Astrocyte of the hippocampus (primary cell): ENCODE measurements around the gene THADA.
A peak's percentile ranks its signal among the peaks of the same experiment; 100 is the strongest.

ENCODE experiments used
- DNase-seq: peaks from one replicate; pipeline ENCODE4 v3.0.0; 2011; ENCODE audit warnings: low read depth, low spot score

THADA gene

DNA sequence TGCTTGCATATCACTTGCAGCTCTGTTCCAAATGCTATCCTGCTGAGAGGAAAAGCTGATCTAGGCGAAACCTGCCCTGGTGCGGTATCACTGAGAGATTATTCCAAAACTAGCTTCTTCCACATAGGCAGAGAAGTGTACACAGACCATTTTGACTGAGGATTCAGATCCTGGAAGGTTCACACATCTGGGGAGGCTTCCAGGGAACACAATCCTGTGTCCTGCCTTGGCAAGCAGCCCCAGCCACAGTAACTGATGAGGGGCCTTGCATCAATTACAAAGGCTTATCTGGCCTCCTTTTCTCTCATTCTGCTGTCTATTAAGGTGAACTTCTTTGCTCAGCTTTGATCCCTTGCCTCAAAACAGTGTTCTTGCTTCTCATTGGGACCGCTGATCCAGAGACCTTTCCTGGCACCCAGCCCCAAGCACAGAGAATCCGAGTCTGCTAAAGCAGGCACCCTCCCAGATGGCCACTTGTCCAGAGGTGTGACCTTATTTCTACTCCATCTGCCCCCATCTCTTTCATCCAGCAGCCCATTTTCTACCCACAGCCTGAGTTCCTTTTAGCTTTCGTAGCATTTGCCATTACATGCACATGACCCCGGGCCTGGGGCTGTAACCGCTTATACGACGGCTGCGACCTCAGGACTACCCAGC is 317.1 kb downstream of the THADA start:
- DNase-seq, result no peak

DNA sequence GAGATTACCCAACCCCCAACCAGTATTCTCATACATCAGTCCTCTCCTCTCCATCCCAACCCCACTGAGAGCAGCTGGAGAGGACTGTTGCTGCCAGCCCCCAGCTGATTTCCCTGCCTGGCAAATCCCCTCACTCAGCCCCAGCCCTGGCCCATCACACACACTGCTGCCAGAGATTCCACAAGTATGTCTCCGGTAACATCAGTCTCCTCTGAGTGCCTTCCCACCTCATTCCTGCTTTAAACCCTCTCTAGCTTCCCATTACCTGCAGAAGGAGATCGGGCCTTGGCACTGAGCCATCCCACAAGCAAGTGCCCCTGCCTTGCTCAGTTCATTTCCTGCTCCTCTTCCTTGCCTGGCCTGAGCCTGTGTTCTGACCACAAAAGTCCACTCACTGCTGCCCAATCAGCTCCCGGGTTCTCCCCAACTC is 318.9 kb downstream of the THADA start:
- peak; percentile 39 for DNase-seq

DNA sequence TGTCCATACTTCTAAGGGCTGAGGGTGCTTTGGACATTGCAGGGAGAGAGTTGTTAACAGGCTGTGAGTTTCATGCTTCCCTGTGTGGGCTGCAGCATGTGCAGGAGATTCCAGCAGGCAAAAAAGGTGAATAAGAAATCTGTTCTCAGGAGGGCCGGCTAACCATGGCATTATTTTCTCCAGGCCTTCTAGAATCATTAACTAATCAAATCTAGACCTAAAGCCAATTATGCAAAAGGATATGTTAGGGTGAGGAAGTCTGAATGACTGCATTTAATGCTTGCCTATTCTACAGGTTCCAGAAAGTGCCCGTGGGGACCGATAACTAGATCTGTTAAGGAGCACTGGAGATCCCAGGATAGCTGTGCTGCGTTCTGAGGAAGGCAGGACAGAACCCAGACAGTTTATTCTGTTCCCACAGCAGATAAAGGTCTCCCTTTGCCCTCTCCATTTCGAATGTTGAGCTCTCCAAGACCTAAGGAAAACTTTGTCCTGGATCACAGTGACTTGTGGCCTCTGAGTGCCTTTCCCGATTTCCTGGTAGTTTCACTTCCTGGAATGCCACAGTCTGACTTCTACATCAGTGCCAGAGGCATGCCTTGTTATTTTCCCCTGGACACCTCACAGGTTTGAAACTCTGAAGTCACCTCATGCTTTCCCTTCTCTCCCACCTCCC is 319.4 kb downstream of the THADA start:
- no peak for DNase-seq

DNA sequence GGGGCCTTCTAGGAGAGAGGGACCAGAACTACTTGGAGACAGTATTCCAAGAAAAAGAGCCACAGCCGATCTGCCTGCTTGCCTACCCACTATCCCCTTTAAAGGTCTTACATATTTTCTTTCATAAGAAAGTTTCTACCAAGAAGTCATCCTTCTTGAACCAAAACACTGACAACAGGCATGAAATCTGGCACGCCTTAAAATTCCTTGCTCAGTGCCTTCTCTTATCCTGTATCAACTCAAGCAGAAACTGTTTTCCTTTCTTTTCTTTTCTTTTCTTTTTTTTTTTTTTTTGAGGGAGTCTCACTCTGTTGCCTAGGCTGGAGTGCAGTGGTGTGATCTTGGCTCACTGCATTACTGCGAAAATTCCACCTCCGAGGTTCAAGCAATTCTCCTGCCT is 321.1 kb downstream of the THADA start:
- DNase-seq, result no peak

DNA sequence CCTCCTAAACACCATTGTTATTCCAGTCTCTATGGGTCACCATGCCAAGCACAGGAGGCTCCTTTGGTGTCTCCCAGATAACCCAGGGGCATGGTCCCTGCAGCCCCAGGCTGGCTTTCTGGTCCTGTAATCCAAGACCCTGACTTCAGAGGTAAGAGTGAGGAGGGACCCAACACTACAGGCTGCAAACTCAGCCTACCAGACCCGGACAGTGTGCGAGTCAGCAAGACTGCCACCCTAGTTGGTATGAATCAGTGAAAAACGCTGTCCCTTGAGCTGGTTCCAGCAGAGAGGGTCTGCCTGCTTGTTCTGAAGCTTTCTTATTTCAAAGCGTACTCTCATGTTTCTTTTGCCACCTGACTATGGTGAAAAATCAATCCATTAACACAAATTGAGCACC is 321.8 kb downstream of the THADA start:
- DNase-seq, result peak; percentile 38

DNA sequence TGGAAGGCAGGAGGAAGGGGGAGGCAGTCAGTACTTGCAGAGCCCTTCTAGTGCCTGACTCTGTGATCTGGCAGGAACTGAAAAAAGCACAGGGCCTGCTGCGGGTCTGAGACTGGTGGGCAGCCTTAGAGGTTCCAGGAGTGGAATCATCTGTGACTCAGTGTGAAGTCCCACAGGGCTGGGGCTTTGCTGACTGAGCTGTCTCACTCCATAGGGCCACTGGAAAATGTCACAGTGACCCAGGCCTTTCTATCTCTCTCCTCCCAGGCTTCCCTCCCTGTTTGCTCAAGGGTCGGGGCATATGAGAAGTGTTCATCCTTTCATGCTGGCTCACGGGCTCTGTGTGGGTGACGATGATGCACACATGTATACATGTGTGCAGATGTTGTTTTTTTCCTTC is 322.3 kb downstream of the THADA start:
- peak; percentile 42 for DNase-seq

DNA sequence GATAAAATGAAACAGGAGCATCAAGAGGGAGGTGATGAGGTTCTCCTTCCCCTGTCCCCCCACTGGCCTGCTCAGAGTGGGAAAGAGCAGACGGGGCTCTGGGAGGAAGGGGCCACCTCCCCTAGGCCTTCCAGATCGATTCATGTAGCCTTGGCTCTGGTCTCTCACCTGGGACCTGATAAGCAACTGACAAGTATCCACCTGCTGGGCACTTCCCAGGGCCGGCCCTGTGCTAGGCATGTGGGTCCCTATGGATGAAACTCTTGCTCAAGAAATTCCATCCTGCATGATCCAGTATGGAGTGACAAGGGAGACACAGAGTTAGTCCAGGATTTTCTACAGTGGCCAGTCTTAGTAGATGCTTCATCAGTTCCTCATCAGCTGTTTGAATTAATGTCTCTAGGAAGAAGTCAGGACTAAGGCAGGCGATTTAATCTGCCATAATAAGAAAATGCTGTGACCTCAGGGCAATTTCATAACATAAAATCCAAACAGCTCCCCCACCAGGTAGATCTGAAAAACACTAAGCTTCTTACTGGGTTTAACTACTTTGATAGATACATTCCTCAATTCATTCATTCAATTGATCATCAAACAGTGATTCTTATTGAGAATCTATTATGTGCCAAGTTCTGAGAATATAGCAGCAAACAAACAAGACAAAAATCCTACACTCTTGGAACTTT is 324.8 kb downstream of the THADA start:
- no peak for DNase-seq

DNA sequence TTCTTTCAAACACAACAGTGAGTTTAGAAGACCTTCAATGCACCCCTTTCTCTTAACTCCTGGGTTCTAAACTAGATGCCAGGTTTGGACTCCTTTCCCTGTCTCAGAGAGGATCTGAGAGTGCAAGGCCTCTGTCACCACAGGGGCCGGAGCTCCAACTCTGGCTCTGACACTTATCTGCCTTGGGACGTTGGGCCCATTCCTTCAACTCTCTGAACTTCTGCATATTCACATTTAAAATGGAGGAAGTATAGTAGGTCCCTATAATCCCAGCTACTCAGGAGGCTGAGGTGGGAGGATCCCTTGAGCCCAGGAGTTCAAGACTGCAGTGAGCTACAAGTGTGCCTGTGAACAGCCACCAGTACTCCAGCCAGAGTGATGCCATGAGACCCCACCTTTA is 325.4 kb downstream of the THADA start:
- DNase-seq, result no peak

DNA sequence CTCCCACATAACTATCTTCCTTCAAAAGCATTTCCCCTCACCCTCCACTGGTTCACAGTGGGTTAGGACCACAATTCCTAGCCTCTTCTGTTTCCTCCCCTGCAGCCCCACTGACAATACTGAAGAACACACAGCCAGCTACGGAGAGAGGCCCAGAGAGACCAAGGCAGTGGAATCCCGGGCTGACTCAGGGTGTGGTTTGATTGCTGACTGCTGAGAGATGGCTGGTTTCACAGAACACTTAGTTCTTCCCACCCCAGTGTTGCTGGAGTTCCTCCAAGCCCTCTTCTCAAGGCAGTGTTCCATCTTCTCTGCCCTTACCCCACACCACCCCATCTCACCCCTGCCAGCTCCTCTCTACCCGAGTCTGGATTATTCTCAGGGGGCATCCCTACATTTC is 326.1 kb downstream of the THADA start:
- DNase-seq, result peak; percentile 88

DNA sequence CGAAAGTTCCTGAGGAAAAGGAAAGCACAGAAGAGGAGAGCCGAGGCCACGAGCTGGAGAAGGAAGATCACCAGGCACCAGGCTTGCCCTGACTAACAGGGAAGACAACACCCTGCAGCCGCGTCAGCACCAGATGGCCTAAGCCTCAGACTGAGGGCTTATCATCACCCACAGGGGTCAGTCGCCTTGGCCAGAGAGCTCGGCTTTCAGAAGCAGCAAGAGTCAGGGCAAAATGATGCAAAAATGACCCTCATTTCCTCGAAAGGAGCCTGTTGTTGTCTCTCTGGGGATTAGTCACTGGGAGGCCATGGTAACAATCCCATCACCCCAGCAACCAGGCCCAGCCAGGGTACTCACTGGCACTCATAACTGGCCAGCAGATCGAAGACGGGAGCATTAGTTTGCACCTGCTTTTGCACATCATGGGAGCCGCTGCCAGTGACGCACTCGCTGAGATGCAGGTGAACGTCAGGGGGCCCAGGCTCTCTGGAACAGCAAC is 326.7 kb downstream of the THADA start:
- DNase-seq, result peak; percentile 80

DNA sequence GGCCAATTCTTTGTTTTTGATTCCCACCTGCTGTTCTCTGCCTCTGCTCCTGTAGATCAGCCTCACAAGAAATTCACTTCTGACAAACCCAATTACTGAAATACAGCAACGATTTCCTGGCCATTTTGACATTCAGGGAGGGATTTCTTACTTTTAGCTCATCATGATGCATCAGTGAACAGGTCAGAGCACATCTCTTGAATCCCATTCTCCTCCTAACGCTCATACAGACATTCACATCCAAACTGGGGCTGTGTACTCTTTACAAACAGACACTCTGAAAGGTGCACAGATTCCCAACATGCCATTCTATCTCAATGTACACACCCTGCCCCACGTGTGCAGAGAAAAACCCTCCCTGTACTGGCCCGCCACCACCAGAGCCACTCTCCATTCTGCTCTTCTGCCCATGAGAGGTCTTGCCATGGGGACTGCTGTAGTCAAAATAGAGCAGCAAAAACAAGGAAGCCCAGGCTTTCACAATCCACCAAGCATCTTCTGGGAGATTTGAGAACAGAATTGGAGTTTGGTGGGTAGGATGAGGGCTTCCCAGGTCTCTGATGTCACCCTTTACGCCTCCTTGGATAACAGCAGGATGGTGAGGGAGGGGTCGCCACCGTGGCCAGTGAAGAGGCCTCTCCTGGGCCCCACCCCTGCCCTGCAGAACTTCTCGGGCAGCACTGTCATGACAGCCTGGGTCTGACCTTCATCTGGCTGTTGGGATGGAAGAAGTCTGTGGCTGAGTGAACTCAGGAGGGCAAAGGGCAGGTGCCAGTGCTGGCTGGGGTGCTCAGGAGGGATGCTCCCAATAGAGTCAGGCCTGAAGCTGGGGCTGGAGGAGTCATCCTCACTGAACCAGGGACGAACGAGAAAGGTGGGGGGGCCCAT is 327.5 kb downstream of the THADA start:
- DNase-seq, result no peak

DNA sequence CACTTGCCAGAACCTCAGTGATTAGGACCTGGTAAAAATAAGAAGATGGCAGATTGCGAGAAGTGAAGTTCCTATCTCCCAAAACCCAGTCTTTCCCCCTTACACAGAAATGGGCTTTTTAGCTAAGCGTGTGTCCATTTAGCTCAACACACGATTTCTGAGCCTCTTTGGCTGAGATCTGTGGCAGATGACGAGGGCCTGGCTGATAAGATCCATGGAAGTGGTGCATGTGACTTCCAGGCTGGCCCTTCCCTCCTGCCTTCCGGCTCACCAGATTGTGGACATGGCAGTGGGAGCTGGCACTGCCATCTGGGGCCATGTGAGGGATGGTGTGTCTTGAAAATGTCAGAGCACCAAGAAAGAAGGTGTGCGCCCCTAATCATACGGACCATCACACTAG is 328.5 kb downstream of the THADA start:
- no peak for DNase-seq

DNA sequence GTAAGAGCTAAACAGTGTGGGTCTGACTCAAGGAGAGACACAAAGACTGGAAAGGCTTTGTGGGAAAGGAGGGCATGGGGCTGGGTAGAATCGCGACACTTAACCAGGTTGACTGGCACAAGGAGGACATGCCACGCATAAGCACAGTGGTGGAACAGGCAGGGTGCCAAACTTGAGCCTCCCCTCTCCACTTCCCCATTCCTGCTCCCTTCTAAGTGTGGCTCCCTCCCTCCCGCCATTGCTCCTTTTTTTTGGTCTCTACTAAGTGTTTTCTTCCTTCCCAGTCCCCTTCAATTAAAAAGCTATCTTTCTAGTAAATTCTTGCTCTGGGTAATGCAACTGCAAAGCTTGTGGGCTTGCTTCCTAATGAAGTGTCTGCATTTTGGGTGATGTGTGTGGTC is 329.1 kb downstream of the THADA start:
- peak; percentile 48 for DNase-seq

DNA sequence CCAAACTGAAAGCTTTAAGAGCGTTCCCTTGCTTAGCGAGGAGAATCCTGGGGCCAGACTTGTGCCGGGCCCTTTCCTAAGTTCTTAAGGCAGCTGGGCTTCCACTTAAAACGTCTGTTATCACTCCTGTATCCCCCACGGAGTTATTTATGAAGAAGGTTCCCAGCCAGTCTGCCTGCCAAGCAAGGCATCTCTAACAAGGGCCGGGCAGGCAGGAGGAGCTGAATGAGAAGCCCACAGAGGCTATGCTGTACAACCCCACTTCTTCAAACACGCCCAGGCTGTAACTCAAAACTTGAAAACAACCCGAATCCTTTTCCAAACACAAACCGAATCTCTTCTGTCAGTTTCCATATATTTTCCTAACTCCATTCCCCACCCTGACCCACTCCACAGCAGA is 330.4 kb downstream of the THADA start:
- peak; percentile 52 for DNase-seq

DNA sequence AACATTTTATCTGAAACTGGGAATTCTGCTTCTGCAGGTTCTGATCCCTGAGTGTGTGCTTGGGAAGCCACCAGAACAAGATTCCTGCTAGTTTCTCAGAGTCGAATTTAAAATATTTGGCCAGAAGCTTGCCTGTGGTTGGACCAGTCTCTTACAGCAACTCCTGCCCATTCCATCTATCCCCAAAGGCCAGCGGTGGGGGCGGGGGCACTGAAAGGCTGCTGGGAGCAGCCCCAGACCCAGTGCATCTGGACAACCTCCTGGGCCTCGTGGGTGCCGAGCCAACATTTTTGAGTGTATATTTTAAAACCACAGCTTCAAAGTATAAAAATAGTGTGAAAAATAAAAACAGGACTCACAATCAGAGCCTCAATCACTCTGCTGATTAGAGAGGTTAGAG is 330.8 kb downstream of the THADA start:
- DNase-seq, result peak; percentile 84

DNA sequence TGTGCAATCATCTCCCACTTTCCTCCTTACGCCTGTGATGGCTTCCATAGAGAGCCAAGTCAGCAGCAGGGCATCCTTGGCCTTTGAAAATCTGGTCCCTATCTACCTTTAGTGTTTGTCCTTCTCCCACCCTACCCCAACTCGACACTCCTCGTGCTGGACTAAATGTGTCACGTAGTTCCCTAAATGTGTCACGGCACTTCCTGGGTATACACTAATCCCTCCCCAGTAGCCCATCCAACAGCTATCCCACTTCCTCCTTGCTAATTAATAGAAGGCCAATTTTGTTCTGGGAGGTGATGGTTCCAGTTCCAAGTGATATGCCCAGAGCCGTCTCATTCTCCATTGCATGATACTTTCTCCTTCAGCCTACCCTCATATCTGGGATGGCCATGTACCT is 332.9 kb downstream of the THADA start:
- no peak for DNase-seq

DNA sequence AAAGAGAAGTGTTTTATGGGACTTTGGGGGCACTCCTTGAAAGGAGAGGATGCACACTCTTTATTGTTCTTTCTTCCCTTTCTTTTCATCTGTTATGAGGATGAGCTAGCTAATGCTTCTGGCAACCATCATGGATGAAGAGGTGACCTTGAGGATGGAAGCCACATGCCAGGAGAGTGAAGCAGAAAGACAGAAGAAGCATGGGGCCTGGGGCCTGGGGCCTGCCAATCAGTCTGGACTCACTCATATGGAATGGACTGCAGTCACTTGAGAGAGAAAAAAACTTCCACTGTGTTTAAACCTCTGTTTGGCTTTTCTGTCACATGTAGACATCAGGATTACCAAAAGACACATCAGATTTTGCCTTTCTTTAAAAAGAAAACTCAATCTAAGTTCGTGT is 333.6 kb downstream of the THADA start:
- no peak for DNase-seq

DNA sequence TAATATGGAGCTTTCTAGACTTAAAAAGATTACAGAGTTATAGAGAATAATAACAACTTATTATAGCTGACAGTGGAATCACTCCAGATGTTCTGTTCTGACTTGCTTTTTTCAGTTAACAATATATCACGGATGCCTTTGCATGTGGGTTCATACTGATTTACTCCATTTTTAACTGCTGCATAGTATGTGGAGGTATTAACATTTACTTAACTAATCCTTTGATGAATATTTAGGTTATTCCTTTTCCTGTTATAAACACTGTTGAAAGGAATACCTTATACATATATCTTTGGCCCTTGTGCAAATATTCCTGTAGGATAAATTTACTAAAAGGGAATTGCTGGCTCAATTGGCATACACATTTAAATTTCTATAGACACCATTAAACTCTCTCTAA is 336.3 kb downstream of the THADA start:
- no peak for DNase-seq

DNA sequence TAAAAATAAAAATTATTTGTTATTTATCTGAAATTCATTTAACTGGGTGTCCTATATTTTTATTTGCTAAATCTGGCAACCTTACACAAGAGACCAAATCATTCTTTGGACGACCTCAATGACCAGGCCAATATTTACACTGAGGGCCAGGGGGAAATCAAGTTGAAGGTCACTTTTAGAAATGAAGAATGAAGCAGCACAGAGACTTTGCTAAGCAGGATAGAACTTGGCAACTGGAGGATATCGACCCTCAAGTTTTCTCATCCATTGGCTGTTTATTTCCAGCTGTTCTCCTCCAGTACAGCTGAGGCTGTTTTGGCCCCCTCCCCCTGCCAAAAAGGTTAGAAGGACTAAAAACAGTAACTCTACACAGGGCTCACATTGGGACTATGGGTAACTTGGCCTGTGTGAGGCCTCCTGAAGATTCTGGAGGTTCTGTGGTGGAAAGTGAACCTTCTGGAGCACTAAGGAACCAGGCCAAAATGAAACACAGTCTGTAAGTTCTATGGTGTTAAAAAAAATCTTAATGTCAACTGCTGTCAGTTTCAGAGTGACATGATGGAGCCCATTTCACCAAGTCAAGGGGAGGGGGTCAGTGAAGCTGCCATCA is 337.2 kb downstream of the THADA start:
- DNase-seq, result no peak

DNA sequence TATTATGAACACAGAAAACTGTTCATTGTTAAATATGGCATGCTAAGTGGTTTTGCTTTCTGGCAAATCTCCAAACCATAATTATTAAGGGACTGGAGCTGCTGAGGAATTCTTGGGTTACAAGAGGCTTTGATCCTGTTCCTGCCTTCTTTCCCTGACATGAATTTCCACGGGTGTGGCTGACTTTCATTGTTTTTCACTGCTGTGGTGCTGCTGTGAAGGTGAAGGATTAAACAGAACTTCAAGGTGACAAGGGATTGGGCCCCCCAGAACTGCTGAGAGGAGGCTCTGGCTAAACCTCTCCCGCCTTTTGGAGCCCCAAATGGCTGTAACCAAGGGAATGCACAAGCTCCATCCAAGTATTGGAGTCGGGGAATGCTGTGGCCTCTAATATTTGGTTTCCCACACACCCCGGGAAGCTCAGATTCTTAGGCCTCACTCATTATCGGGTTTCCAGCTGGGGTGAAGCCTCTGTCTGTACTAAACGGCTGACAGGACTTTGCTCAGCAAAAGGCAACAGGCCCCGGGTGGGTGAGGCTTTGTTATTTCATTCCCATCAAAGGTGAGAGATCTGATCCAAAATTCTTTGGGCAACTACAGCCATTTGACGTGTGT is 340.4 kb downstream of the THADA start:
- DNase-seq, result peak; percentile 92

DNA sequence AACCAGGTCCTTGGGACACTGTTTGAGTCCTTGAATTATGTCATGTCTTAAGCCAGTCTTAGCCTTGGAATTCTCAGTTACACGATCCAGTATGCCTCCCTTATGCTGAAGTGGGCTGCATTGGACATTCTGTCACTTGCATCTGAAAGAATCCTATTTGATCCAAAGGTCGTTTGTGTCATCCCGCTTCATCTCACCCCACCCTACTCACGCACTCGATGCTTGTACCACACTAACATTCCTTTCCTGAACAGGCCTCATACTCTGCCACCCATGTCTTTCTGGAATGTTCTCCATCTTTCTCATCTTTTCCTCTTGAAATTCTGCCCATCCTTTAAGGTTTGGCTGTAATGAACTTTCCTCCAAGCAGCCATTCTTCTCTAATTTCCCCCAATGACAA is 341.5 kb downstream of the THADA start:
- no peak for DNase-seq
